ENCODE results near the gene FAN1.

Gene FAN1

GRCh38 chr15:30921781-30922479 lies 18.2 kb downstream of the FAN1 start:
- no peak for DNase-seq

GRCh38 chr15:30922480-30923311 lies 19.0 kb downstream of the FAN1 start:
- no peak for DNase-seq

- no peak for DNase-seq
Measured at GRCh38 chr15:30923429-30923828, 19.7 kb downstream of the FAN1 start.

- DNase-seq = no peak
Measured at GRCh38 chr15:30924353-30924752, 20.6 kb downstream of the FAN1 start.

GRCh38 chr15:30925686-30926085 lies 22.0 kb downstream of the FAN1 start:
- no peak for DNase-seq

- no peak for DNase-seq
Measured at GRCh38 chr15:30926161-30926560, 22.4 kb downstream of the FAN1 start.

GRCh38 chr15:30927148-30927761 lies 23.5 kb downstream of the FAN1 start:
- DNase-seq = no peak

GRCh38 chr15:30928076-30928475 lies 24.4 kb downstream of the FAN1 start:
- DNase-seq = no peak

- DNase-seq = peak; percentile 89
Measured at GRCh38 chr15:30929064-30929669, 25.5 kb downstream of the FAN1 start.

GRCh38 chr15:30929982-30930381 lies 26.3 kb downstream of the FAN1 start:
- no peak for DNase-seq

GRCh38 chr15:30930422-30930821 lies 26.7 kb downstream of the FAN1 start:
- no peak for DNase-seq

- DNase-seq = no peak
Measured at GRCh38 chr15:30933293-30933692, 29.6 kb downstream of the FAN1 start.

GRCh38 chr15:30939161-30939560 lies 35.4 kb downstream of the FAN1 start:
- DNase-seq = no peak

GRCh38 chr15:30940359-30940758 lies 36.6 kb downstream of the FAN1 start:
- DNase-seq = no peak

GRCh38 chr15:30941520-30941919 lies 37.8 kb downstream of the FAN1 start:
- no peak for DNase-seq

GRCh38 chr15:30943654-30944335 lies 40.1 kb downstream of the FAN1 start:
- DNase-seq = no peak

GRCh38 chr15:30953183-30953582 lies 49.5 kb downstream of the FAN1 start:
- DNase-seq = no peak

- DNase-seq = no peak
Measured at GRCh38 chr15:30953731-30954378, 50.1 kb downstream of the FAN1 start.

- no peak for DNase-seq
Measured at GRCh38 chr15:30954674-30955073, 51.0 kb downstream of the FAN1 start.

GRCh38 chr15:30956216-30957124 lies 52.8 kb downstream of the FAN1 start:
- DNase-seq = no peak

GRCh38 chr15:30958219-30958618 lies 54.5 kb downstream of the FAN1 start:
- DNase-seq = no peak

Data from NCI-H1105 (cell line).